Pulmonary artery endothelial cell (primary cell): ENCODE measurements around the gene WNT5B. TPM values are rescaled to one million over a fixed set of nuclear protein-coding genes. Genes with fewer than 3 reads are reported as not detected.
"Not testable (repeated sequence)": the region's sequence is repeated elsewhere in the genome, so short reads cannot be mapped to it uniquely, and the experiment has no call there.

Experiments used
- DNase-seq: peaks from one replicate; pipeline ENCODE4 v3.0.0-alpha.2; 2011; ENCODE audit warnings: low read depth, low spot score
- total RNA-seq: library from RNA; depleted of rRNA; stranded (reverse); fragments of >200 nt; gene quantifications from 2 replicates; pipeline ENCODE4 v1.2.3, GENCODE V29; 2014

WNT5B gene
- total RNA-seq, 1 donor from 2014 or later = not detected

DNA sequence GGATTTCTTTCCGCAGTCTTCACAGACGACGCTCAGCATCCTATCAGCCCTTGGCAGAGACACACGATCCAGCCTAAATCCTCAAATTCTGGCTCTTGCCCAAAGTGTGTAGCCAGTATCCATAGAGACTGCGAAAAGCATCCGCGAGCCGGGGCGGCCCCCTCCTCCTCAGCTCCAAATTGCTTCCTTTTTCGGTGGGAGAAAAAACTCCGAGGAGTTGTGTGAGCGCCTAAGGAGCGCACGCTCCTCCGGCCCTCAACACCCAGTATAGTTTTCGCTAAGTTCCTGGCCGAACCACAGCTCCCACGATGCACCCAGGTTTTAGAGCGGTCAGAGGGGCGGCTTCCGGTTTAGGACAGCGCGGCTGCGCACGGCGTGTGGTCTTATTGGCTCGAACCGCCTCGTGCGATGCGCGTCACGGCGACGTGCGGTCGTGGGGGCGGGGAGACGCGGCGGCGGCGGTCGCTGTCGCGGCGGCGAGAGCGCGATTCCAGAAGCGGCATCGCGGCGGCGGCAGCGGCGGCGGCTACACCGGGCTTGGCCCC is 61.6 kb downstream of the WNT5B start, which contains the start of gene ADIPOR2:
TSS of gene ADIPOR2 (plus strand) at position 493 of the 545 bp plus-strand sequence. CDS start 63,274 bp downstream, outside the sequence.
- DNase-seq = peak; percentile 80

DNA sequence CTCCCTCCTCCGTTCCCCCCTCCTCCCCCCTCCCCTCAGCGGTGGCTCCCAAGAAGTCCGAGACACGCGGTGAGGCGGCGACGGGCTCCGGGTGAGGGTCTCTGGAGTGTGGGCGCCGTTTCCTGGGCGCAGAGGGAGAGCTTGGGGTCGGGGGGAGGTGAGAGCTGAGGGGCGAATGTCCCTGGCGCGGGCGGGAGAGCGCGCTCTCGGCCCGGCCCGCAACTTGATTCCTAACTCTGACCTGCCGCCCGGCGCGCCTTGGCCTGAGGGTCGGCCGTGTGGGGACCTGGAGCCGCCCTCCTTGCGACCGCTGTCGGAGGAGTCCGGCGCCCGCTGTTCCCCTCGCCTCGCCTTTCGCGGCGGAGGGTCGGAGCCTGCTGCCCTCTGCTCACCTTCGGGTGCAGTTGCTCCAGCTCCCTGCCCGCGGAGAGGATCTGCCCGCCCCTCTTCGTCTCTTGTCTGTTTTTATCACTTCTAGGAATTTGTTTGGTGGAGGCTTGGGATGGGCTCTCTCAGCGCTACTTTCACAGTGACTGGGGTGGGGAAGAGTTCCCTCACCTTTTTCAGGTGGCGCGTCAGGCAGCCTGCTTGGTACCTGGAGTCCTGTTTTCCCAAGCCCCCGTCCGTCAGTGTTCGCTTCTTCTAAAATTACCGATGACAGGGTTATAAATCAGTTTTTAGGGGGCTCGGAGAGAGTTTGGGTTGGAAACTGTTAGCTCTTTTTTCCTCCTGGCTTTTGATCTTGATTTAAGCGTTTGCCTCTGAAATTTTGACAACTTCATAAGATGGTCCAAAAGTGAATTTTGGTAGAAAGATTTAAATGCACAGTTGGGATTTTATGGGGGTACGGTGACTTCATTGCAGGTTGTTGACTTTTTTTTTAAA is 62.3 kb downstream of the WNT5B start:
- DNase-seq = no peak

DNA sequence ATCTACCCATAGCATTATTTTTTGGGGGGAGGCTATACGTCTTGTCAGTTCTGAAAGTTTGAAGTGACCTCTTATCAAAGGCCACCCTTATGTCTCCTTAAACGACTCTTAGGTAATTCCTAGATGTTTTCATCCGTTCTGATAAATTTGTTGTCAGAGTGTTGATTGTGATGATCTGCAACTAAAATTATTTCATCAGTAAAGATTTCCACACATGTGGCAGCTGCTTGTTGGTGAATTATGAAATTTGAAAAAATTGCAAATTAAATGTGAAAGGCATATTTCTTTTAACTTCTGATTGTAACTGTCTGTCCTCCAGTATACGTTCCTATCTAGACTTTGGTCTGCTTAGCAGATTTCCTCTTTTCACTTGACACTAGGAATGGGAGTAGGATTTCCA is 63.2 kb downstream of the WNT5B start:
- DNase-seq = no peak

DNA sequence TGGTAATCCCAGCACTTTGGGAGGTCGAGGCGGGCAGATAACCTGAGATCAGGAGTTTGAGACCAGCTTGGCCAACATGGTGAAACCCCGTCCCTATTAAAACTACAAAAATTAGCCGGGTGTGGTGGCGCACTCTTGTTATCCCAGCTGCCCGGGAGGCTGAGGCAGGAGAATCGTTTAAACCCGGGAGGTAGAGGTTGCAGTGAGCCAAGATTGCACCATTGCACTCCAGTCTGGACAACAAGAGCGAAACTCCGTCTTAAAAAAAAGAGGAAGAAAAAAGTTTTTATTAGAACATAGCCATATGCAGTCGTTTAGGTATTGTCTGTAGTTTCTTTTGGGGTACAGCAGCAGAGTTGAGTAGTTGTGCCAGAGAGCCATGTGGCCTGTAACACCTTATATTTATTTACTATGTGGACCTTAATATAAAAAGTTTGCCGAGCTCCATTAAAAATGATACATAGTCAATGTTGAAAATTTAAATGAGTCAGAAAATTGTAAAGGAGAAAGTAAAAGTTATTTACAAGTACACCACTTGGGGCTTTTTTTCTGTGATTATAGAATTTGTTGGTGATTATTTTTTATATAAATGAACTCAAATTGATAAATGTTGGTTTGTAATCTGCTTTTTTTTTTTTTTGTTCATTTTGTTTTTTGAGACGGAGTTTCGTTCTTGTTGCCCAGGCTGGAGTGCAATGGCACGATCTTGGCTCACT is 64.0 kb downstream of the WNT5B start:
- no peak for DNase-seq

DNA sequence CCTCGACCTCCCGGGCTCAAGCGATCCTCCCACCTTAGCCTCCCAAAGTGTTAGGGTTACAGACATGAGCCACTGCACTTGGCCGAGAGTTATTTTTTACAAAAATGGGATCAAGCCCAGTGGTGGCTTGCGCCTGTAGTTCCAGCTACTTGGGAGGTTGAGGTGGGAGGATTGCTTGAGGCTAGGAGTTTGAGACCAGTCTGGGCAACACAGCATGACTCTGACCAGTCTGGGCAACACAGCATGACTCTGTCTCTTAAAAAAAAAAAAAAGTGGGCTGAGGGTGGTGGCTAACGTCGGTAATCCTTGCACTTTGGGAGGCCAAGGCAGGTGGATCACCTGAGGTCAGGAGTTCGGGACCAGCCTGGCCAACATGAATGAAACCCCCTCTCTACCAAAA is 66.1 kb downstream of the WNT5B start:
- not testable (repeated sequence) for DNase-seq

DNA sequence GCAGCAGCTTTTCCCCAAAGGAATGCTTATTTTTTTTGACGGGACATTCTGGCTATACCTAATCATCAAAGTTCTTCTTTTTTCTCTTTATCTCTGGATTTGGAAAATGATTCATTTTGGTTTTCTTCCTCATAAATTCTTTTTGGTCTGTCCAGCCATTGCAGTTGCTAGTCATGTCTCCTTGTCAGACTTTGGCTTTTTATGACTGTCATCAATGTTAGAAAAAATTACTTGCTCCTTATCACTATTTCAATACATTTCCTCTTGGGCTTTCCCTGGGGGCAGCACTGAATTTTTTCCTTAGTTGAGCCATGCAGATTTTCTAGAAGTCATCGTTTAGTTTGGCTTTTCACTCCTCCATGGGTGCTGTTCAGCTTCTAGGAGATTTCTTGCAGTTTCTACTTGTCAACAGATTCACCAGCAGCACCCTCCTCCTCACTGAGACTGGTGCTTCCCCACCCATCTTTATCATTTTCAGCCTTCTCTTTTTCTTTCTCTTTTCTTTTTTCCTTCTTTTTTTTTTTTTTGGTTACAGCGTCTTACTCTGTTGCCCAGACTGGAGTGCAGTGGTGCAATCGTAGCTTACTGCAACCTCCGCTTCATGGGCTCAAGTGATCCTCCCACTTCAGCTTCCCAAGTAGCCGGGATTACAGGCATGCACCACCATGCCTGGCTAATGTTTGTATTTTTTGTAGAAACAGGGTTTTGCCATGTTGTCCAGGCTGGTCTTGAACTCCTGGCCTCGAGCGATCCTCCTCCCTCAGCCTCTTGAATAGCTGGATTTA is 67.0 kb downstream of the WNT5B start:
- no peak for DNase-seq

DNA sequence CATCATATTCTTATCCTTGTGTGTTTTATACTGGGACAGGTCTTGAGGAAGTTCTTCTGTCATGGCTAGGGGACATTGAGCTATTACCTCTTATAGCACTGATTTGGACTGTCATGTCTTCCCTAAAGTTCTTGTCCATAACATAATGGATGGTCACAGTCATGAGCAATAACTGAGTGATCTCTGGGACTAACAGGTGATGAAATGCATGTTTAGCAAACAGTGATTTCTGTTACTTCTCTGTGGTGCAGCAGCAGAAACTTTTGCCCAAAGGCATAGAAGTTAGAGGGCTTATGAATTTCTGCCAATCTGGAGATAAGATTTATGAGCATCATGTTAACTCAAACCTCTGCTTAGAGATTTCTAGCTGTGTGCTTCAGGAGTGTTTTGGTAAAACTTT is 67.8 kb downstream of the WNT5B start:
- no peak for DNase-seq

Other genes starting within 250 kb of the WNT5B start
- gene FBXL14, start 34.6 kb upstream of the WNT5B start, total RNA-seq = 15.4 and 15.8 TPM in 2 replicates
- 49.9 and 55.3 TPM in 2 replicates for gene ADIPOR2, start 61.8 kb downstream of the WNT5B start, total RNA-seq
- not detected in 2 replicates for gene LRTM2, start 191.3 kb downstream of the WNT5B start, total RNA-seq